KBM-7 (cell line): ENCODE results near the gene GABRR3.

Experiments used
- DNase-seq: peaks from one replicate; pipeline ENCODE4 v3.0.0-alpha.2; 2015
- in situ Hi-C: fragments of 300-500 bp; cut with MboI; formaldehyde crosslinking; loops from 2 replicates; pipeline ENCODE4 v1.14.3; 2020; ENCODE audit warnings: low sequenced_read_pairs, low pct_unique_long_range_greater_than_20kb, mixed read lengths

GABRR3 gene

DNA sequence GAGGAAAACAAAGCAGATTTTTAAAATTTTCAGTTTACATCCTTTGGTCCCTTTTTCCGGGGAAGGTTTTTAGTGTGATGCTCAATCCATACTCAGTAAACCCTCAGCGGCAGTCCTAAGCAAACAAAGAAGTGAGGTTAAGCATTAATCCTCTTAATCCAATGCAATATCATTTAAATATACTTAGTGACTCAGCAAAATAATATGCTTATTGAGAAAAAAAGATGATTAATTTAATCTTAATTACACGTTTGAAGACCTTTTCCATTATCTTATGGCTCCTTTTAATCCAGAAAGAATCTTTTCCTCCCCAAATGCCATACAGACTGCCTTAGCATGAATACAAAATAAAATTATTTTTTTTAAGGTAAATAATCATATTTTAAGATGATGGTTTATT is at the start of gene GABRR3:
Gene GABRR3 (minus strand): TSS at position 108 of the 400 bp plus-strand sequence. CDS start 328 bp downstream, outside the sequence.
- in situ Hi-C loops, result loop anchor here (25.0 kb wide), 1 partner anchor 302 kb away; no protein-coding TSS in a partner anchor

DNA sequence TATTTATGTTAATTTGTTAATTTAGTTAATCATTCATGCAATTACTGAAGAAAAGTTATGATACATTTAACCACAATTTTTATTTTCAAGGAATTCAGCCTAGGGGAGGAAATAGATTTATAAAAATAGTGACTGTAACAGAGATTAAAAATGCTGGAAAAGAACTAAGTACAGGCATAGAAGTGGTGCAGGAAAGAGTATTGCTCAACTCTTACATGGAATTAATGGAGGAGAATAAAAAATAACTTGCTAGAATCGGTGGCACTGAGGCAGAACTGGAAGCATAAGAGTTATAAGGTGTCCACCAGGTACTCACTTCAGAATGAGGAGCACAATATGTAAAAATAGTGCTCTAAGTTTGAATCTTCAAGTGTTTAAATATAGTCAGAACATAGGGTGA is 38.4 kb upstream of the GABRR3 start:
- in situ Hi-C loops, result no loop called here

More for the DNA sequence above, at the start of gene GABRR3:
- DNase-seq, result no peak

DNA sequence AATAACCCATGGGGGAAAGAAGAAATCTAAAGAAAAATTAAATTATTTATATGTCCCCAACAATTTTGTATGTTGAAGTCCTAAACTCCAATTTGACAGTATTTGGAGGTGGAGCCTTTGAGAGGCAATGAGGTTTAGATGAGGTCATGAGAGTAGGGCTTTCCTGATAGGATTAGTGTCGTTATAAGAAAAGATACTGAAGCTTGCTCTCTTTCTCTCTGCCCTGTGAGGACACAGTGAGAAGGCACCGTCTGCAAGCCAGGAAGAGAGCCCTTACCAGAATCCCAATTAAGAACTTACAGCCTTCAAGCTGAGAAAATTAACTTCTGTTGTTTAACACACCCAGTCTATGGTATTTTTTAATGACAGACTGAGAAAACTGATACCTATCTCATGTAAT is 35.7 kb upstream of the GABRR3 start:
- in situ Hi-C loops, result no loop called here
- DNase-seq, result no peak

More for the DNA sequence above, 38.4 kb upstream of the GABRR3 start:
- no peak for DNase-seq

DNA sequence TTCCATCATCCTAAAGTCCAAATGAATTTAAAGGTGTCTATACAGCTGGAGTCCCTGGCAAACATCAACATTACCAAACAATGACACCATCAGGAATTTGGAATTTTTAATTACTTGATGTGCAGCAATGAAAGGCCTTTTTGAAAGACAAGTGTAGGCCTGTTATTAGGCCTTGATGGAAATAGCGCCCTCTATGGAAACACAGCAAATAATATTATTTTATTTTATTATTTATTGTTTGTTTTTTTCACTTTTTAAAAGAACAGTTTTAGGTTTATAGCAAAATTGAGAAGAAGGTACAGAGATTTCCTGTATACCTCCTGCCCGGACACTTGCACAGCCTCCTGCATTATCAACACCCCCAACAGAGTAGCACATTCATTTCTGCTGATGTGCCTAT is 33.7 kb upstream of the GABRR3 start:
- in situ Hi-C loops, result no loop called here
- no peak for DNase-seq

DNA sequence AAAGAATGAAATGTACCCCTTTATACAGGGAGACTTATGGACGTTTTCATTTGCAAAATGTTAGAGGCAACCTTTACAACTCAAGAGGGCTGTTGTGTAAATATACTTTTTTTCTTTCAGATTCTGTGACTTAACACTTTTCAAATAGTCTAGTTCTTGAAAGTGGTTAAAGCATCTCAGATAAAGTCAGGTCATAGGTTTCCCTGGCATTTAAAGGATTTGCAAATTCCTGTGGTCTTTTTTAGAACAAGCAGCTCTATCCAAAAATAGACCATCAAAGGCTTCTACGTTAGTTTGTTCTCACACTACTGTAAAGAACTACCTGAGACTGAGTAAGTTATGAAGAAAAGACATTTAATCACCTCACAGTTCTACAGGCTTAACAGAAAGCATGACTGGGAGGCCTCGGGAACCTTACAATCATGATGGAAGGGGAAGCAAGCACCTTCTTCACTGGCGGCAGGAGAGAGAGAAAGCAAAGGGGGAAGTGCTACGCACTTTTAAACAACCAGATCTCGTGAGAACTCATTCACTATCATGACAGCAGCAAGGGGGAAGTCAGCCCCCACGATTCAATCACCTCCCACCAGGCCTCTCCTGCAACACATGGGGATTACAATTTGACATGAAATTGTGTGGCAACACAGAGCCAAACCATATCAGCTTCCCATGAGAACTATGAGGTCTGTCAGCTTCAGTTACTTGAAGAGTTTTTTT is 23.3 kb upstream of the GABRR3 start:
- DNase-seq, result peak; percentile 59
- in situ Hi-C loops, result no loop called here

DNA sequence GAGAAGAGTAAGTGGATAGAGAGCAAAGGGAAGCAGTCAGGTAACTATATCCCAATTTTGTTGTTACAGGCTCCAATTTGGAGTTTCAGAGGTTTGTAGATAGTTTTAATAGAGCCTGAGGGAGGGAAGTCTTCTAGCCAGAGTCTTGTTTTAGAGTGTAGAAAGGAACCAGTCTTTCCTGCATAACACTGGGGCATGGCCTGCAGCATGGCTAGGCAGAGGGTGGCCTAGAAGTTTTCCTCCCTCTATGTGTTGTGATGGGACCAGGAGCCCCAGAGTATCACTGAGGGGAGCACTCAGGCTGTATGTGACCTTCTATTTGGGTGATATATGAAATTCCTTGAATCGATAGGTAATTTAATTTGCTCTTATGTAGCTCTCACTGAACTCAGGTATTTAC is 22.5 kb upstream of the GABRR3 start:
- in situ Hi-C loops, result no loop called here
- no peak for DNase-seq

DNA sequence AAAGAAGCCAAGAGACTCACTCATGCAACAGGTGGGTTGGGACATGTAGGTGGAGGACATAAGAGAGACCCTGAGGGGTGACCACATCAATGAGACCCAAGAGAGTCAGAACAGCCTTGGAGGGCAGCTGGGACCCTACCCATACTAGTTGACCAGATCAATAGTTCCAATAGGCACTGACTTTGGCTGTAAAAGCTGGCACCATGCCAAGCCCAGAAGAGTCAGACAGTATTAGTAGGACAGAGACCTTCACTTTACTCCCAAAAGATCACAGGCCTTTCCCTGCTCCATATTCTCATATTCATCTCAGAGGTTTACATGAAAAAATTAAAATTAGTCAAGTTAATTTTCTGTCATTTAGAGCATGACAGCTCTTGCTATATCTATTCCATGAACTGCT is 20.9 kb upstream of the GABRR3 start:
- DNase-seq, result no peak
- in situ Hi-C loops, result no loop called here

DNA sequence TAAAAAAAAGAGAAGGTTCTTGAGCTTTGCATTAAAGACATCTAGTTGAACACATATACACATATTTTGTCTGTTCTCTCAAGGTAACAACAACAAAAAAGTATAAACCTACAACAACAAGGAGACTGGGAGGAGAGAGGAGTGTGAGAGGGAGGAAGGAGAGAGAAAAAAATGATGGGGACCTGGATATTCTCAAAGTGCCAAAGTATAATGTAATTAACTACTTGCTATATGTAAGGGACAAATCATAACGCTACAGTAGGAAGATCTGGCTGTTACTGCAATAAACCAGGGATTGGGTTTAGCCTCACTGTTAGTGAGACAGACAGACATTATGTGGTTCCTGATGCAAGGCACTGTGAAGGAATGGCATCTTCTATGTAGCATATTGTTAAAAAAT is 14.2 kb upstream of the GABRR3 start:
- in situ Hi-C loops, result loop anchor here (25.0 kb wide), 1 partner anchor 288 kb away; no protein-coding TSS in a partner anchor
- no peak for DNase-seq

DNA sequence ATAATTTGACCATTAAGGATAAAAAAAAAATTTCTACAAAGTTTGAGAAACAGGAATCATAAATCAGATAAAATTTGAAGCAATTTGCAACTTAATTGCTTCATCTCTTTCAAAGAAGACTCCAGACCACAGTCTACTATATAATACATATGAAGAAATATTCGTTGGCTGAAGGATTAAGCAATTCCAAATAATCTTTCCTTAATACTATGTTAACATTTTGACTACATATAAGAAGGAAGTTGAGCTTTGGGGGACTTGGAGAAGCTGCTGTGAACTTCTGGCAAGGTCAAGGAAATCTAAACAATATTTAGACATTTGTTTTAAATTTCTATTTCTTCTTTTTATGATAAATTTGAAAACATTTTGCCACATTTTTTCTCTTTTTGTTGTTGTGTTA is 13.5 kb upstream of the GABRR3 start:
- in situ Hi-C loops, result loop anchor here (25.0 kb wide), 1 partner anchor 289 kb away; no protein-coding TSS in a partner anchor
- no peak for DNase-seq

DNA sequence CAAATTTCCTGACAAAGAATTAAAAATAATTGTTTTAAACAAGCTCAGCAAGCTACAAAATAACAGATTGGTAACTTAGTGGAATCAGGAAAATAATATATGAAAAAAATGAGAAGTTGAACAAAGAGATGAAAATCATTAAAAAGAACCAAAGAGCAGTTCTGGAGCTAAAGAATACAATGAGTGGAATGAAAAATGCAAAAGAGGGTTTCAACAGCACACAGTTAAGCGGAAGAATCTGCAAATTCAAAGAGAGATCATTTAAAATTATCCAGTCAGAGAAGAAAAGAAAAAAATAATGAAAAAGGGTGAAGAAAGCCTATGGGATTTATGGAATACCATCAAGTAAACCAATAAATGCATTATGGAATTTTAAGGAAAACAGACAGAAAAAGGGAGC is 6.2 kb upstream of the GABRR3 start:
- no peak for DNase-seq
- in situ Hi-C loops, result loop anchor here (25.0 kb wide), 1 partner anchor 296 kb away; no protein-coding TSS in a partner anchor

DNA sequence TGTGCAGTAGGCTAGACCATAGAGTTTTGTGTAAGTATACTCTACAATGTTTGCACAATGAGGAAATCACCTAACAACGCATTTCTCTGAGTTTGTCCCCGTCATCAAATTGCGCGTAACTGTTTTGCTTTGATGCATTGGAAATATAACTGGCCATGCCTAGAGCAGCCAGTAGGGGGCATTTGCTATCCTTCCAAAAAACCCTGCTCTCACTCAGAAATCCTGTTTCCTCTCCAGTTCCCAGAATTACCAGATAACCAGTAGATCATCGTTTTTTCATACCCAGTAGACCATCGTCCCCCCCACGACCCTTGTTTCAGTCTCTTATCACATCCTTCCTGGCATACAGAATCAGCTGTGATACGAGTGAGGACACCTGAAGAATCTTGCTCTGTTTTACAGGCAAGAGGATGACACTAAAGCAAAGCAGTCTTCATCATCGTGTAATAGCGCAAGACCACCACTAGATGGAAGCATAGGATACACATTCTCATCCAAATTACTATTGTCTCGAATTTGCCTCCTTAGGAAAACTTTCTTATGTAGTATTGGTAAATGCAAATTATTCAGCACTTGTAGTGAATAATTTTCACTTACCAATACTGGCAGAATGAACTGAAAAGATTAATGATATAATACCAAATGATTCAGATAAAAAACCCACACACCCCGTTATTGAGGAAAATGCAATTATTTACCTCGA is 4.4 kb upstream of the GABRR3 start:
- DNase-seq, result peak; percentile 95

DNA sequence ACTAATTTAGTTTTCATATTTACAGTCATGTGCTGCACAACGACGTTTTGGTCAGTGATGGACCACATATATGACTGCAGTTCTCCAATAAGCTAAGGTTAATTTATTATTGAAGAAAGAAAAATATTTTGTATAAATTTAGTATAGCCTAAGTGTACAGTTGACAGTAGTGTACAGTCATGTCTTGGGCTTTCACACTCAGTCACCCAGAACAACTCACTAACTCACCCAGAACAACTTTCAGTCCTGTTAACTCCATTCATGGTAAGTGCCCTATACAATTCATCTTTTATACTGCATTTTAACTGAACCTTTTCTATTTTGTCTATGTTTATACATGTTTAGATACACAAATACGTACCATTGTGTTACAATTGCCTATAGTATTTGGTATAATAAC is 3.8 kb upstream of the GABRR3 start:
- no peak for DNase-seq
- in situ Hi-C loops, result loop anchor here (25.0 kb wide), 1 partner anchor 298 kb away; no protein-coding TSS in a partner anchor

More for the DNA sequence above, 4.4 kb upstream of the GABRR3 start:
- in situ Hi-C loops, result loop anchor here (25.0 kb wide), 1 partner anchor 298 kb away; no protein-coding TSS in a partner anchor

DNA sequence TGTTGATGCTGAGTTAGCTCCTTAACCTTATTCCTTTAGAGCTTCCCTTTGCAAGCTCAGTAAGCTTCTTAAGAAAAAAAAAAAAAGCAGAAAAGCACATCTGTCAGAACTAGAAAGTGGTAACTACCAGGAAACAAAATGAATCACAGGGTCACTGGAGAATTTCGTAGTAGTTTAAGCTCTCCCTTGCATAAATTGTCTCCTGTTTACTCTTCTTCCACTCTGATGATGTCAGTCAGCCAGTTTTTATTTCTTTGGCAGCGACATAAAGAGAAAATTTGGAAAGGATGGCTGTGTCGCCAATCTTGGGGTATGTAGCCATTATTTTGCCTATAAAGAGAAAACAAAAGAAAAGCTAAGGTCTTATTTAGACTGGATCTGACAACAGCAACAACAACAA is 3.2 kb upstream of the GABRR3 start:
- in situ Hi-C loops, result loop anchor here (25.0 kb wide), 1 partner anchor 299 kb away; no protein-coding TSS in a partner anchor

DNA sequence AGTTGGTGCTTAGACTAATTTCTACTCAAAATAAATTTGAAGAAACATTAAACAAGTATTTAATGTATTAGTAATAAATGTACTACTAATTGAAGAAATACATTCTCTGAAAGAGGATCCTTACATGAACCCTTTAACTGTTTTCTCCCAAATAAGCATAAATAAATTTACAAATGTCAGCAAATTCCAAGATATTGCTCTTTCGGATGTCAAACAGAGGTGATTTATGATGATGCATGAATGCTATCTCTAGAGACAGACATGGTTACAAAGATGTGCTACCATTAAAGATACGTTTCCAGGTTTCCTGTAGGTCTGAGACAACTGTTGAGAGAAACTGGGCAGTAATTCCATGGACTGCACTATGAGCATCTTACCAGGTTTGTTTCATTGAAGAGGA is 629 bp downstream of the GABRR3 start:
- DNase-seq, result no peak
- in situ Hi-C loops, result loop anchor here (25.0 kb wide), 1 partner anchor 303 kb away; no protein-coding TSS in a partner anchor

More for the DNA sequence above, 3.2 kb upstream of the GABRR3 start:
- no peak for DNase-seq

DNA sequence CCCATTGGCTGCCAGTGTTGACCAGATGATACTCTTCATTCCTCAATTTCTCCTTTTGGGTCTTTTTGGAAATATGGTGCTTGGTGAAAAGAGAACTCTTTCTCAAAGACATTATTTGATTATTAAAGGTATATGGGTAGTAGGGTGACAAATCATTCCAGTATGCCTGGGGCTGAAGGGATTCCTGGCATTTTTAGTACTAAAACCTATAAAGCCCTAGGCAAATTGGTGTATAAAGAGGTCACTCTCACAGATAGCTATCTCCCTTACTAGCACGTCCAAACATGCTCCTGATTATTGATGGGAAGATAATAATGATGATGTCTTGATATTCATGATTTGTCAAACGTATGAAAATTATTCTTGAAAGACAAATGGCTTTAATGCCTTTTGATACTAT is 1.1 kb downstream of the GABRR3 start:
- in situ Hi-C loops, result loop anchor here (25.0 kb wide), 1 partner anchor 303 kb away; no protein-coding TSS in a partner anchor
- no peak for DNase-seq

DNA sequence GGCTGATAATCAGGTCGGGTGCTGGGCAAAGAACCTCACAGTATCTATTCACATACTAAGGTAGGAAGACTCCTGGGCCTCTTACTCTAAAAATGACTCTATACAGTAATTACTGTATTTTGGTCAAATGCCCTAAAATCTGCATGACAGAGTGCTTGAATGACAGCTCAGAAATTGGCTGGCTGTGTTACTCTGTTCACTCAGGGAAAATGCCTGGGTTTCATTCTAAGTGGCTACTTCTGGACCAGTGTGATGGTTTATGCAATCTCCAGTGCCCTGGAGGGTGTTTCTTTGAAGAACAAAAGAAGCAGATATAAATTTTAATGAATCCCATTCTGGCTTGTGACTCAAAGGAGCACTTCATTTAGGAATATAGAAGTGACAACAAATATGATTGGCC is 2.2 kb downstream of the GABRR3 start:
- no peak for DNase-seq
- in situ Hi-C loops, result loop anchor here (25.0 kb wide), 1 partner anchor 304 kb away; no protein-coding TSS in a partner anchor

DNA sequence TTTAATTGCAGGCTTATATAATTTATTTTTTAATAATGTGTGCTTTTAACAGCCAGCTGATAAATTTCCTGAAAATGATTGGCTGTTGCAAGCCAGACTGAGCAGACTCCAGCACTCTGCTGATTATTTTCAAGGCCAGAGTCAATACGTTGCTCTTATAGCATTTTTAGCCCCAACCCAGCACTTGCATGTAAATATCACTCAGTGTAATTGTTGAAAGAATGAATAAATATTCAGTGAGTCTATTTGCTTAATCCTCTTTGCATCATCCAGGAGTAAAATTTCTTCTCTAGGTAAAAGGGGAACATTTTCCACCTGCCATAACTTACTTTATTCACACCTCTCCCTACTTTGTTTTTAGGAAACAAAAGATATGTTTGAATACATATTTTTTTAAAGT is 2.9 kb downstream of the GABRR3 start:
- in situ Hi-C loops, result loop anchor here (25.0 kb wide), 1 partner anchor 305 kb away; no protein-coding TSS in a partner anchor
- DNase-seq, result no peak

DNA sequence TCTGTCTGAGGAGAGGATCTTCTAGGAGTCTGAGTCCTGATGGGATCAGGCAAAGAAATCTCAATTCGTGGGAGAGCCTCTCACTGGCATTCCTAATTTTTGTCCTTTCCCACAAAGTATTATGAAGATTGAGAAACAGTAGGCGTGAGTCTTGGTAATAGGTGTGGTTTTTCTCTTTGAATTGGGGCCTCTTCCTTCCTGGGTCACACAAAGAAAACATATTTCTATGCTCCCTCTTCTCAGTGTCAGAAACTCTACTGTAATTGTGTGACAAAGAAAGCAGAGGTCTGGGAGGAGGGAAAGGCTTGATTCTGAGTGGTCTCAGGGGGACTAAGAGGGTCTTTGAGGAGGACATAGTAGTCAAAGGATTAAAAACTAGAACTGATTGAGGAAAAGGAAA is 6.0 kb downstream of the GABRR3 start:
- DNase-seq, result no peak
- in situ Hi-C loops, result loop anchor here (10.0 to 25.0 kb wide), 2 partner anchors 234 to 308 kb away; no protein-coding TSS in a partner anchor

DNA sequence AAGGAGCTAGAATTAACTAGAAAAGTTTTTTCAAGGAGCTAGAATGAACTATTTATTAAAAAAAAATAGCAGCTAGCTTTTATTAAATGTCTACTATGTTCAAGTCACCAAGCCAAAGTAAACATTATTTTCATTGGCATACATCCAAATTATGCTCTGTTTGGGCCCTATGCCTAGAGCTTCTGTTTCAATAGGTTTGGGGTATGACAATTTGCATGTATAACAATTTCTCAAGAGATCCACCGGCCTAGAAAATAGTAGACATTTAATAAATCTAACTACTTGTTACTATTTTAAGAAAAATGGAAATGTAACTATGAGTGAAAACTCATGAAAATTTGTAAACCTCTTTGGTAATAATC is 8.0 kb downstream of the GABRR3 start:
- DNase-seq, result no peak
- in situ Hi-C loops, result loop anchor here (10.0 to 25.0 kb wide), 2 partner anchors 232 to 310 kb away; no protein-coding TSS in a partner anchor
